GM21526 (cell line): ENCODE results near the gene BEND7.

Experiments
- ATAC-seq: cut with Tn5 transposase; IDR thresholded peaks from one replicate; pipeline ENCODE4 v1.9.1; 2021; ENCODE audit warnings: moderate library complexity; ENCODE audit not compliant: unreplicated experiment, low FRiP score

The BEND7 gene

GRCh38 chr10:13521026-13521425 is 7.8 kb downstream of the BEND7 start:
- ATAC-seq, result no peak

- ATAC-seq, result no peak
These were observed 8.6 kb downstream of the BEND7 start for GRCh38 chr10:13520194-13520593.

- no peak for ATAC-seq
These were observed 10.6 kb downstream of the BEND7 start for GRCh38 chr10:13518076-13518692.

- ATAC-seq, result no peak
These were observed 11.1 kb downstream of the BEND7 start for GRCh38 chr10:13517675-13518074.

- no peak for ATAC-seq
These were observed 12.6 kb downstream of the BEND7 start for GRCh38 chr10:13516176-13516575.

GRCh38 chr10:13515467-13515866 is 13.3 kb downstream of the BEND7 start:
- ATAC-seq, result no peak

- ATAC-seq, result no peak
These were observed 14.5 kb downstream of the BEND7 start for GRCh38 chr10:13514296-13514695.

DNA sequence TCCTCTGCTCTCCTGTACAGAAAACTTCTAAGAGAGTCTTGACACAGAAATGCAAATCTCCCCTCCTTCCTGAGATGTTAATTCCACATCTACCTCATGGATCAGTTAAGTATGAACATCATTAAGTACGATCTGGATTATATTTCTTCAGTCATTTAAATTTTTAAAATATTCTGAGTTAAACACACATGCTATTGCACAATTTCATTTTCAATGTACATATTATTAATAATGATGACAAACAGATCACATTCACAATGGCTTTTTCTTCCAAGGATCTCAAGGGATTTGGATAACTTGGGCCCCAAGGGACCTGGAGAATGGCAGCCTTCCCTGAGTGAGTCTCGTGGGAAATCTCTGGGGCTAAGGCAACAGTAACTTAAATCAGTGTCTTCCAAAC is 16.2 kb downstream of the BEND7 start:
- no peak for ATAC-seq

GRCh38 chr10:13511409-13511808 is 17.4 kb downstream of the BEND7 start:
- ATAC-seq, result no peak

GRCh38 chr10:13505052-13505680 is 23.6 kb downstream of the BEND7 start:
- no peak for ATAC-seq

DNA sequence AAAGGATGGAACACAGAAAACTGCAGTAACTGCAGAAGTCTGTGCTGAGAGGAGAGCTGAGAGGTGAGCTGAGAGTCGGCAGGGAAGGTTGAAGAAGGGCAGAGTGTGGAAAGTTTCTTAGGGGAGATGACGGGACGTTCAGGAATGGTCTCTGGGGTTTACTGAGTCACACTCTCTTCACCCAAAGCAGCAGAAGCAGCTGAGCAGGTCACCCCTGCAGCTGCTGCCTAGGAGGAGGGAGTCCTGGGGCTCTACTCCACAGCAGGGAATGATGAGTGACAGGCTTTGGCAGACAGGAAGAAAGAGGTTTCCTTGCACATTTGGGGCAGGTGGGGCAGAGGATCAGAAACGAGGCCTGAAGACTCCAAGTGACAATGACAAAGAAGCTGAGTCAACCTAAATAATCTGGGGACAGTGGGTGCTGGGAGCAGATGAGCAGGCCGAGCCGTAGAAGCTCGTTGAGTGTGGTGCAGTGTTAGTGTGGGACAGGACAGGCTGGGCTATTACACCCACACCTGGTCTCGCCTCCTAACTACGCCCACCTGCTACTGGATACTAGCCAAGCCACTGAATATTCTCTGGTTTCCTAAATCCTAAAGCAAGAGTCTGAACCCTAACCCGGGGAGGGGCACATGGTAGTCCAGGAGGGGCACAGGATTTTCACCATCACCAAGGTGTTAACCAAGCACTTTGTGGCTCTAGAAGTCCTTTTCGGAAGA is 24.9 kb downstream of the BEND7 start:
- no peak for ATAC-seq

- ATAC-seq, result no peak
These were observed 26.4 kb downstream of the BEND7 start for GRCh38 chr10:13502380-13502779.

- no peak for ATAC-seq
These were observed 28.6 kb downstream of the BEND7 start for GRCh38 chr10:13500201-13500600.

DNA sequence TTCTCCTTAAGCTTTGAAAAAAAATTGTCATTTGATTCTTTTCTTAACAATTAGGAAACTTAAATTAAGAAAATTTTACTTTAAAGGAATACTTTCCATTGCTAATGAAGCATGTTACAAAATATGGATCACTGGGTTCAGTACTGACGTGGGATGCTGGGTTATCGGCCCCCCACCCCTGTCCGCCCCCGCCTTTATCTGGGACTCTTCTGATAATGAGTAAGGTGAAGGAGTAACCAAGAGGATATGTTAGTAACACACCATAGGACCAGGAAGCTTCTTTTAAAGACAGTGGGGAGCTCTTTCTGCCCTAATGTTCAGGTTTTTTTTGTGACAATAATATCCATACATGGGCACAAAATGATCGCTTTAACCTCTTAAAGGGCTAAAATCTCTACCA is 29.7 kb downstream of the BEND7 start:
- no peak for ATAC-seq

DNA sequence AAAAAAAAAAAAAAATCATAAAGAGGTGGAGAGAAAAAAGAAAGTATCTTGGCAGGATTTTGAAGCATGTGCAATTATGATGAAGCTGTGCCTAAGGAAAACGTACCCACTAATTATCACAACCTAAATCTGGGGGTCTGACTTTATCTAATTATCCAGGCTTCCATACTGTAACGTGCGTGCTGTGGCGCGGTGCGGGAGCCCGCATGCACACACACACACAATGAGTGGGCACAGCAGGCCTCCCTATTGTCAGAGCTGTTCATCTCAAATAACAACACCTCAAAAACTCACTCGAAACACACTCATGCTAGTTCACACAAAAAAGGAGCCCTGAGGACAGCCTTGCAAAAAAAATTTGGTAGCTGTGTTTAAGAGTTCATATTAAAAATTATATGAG is 31.9 kb downstream of the BEND7 start:
- ATAC-seq, result no peak

DNA sequence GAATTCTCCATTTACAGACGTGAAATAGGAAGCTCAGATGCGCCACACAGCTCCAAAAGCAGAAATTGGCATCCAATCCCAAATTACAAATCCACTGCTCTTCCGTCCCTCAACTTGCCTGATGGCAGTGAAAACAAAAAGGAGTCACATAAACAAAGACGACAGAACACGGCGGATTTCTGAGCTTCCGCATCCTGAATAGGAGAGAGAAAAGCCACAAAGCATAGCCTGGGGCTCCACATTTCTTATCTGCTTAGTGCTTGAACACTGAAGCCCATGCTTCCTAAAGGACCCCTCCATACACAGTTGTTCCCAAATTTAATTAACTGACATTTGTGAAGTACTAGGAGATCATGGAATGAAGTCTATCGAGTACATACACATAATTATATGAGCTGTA is 32.6 kb downstream of the BEND7 start:
- no peak for ATAC-seq

DNA sequence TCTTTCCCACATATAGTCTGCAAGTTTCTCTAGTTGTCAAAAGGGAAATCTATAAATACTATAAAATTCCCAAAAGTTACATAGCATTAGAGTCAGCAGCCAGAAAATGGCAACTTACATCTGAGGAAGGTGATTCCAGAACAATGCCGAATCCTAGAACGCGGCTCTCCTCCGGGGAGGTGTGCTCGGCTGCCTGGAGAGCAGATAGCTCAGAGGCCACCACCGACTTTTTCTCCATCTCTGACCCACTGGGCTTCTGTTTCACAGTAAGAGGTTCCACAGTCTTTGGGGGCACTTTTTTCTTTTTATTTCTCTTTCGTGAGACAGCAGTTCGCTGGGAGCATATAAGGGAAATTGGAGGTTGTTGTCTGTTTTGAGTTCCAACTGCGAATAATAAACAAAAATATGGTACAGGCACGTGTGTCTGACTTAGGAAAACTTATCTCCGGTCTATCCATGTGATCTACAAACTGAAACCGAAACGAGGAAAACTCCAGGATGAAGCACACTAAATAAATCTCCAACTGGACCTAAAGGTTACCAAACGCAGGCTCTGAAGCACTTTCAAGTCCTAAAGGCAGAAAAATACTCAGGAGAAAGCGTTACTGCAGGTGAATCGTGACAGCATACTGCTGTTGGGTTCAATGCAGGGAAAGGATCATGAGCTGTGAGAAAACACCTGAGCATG is 36.2 kb downstream of the BEND7 start:
- ATAC-seq, result no peak

DNA sequence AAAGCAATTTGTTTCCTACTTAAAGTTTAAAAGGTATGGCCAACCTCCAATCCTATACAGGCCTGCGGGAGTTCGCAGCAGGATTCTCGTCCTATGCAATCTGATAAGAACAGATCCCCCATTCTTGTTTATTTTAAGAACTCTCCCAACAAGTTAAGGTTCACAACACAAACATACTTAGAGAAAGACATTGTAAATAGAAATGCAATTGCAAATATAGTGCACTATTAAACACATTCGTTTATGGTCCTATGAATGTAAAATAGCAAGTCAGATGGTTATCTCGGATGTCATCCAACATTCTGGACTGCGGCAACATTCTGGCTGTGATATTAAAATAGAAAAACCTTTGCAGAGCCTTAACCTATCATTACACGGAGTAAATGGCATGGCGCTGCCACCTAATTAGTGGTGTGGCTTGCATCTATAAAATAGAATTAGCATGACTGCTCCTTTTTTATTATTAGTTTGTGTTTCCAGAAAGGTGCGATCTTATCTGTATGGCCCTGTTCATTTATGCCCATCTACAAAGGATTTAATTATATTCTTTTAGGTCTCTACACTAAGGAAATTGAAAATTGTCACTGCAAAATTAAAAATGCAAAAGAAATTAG is 37.0 kb downstream of the BEND7 start:
- ATAC-seq, result no peak

- ATAC-seq, result no peak
These were observed 38.3 kb downstream of the BEND7 start for GRCh38 chr10:13490503-13490902.

- ATAC-seq, result no peak
These were observed 39.7 kb downstream of the BEND7 start for GRCh38 chr10:13489035-13489599.

GRCh38 chr10:13485623-13486022 is 43.2 kb downstream of the BEND7 start:
- ATAC-seq, result no peak
